ENCODE results near the gene SERPINA1. TPM values are rescaled to one million over a fixed set of nuclear protein-coding genes. Genes with fewer than 3 reads are reported as not detected.
A peak's percentile ranks its signal among the peaks of the same experiment; 100 is the strongest.

The SERPINA1 gene
- total and polyA plus RNA-seq, 2 of the 13 experiments (the other 11 are each of a cell fraction or from before 2014, with no cell fraction given) = 3,266 to 11,015 TPM

DNA sequence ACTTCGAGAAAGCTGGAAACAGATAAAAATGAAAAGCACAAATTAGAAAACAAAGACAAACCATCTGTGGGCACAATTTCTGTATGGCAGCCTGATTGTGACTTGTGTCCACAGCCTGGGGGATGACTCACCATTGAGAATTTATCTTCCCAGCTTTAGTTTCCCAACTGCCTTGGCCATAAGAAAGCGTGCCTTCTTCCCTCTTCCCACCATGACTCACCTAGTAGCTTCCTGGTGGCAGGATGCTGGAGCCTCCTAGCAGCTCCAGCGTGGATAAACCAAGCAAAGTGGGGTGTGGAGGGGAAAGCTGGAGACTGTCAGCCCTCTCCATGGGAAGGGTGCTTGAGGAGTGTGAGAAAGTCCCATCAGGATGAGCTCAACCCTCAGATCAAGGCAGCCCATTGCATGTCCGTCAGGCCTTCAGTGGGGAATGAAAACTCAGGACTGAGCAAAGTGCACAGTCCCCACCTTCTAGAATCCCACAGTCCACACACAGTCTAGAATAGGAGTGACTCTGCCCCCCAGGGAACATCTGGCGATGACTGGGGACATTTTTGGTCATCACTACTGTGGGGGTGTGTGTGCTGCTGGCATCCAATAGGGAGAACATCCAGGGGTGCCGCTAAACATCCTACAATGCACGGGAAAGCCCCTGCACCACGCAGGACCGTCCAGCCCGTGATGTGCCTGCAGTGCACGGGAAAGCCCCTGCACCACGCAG, 42.9 kb downstream of the SERPINA1 start (continued):
- TF ChIP-seq ZNF280D (CRISPR knock-in tag; IDR thresholded peaks at IDR 0.05) (no peak), ZNF24 (IDR thresholded peaks at IDR 0.05) (no peak), FOSL1 (CRISPR knock-in tag; IDR thresholded peaks at IDR 0.05; ENCODE audit: borderline replicate concordance) (peak; percentile 60), MXD4 (CRISPR knock-in tag; IDR thresholded peaks at IDR 0.05) (no peak), JUNB (CRISPR knock-in tag; IDR thresholded peaks at IDR 0.05; ENCODE audit: borderline replicate concordance) (peak; percentile 33; the same call in 1 of the 2 replicates), ZNF20 (CRISPR knock-in tag; IDR thresholded peaks at IDR 0.05) (no peak), ELF3 (CRISPR knock-in tag; IDR thresholded peaks at IDR 0.05) (peak; percentile 59), DDIT3 (CRISPR knock-in tag; IDR thresholded peaks at IDR 0.05) (no peak), ZNF850 (CRISPR knock-in tag; conservative IDR thresholded peaks at IDR 0.05) (no peak)
- TF ChIP-seq, protein P1, sequence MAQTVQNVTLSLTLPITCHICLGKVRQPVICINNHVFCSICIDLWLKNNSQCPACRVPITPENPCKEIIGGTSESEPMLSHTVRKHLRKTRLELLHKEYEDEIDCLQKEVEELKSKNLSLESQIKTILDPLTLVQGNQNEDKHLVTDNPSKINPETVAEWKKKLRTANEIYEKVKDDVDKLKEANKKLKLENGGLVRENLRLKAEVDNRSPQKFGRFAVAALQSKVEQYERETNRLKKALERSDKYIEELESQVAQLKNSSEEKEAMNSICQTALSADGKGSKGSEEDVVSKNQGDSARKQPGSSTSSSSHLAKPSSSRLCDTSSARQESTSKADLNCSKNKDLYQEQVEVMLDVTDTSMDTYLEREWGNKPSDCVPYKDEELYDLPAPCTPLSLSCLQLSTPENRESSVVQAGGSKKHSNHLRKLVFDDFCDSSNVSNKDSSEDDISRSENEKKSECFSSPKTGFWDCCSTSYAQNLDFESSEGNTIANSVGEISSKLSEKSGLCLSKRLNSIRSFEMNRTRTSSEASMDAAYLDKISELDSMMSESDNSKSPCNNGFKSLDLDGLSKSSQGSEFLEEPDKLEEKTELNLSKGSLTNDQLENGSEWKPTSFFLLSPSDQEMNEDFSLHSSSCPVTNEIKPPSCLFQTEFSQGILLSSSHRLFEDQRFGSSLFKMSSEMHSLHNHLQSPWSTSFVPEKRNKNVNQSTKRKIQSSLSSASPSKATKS (CRISPR knock-in tag; IDR thresholded peaks at IDR 0.05) = no peak
